GM12875 (cell line): ENCODE data around the gene TPH1.

Experiments used
- H3K4me3 ChIP-seq: one replicate; pipeline ENCODE4 v1.5.1; 2011; ENCODE audit warnings: low read depth, low read length, control low read depth
- CTCF ChIP-seq: IDR thresholded peaks from 2 replicates; pipeline ENCODE4 v1.5.1; 2011; ENCODE audit warnings: low read depth, mild to moderate bottlenecking, control low read depth, inconsistent platforms, low read length, moderate library complexity, borderline replicate concordance; ENCODE audit not compliant: insufficient read depth

The TPH1 gene

GRCh38 chr11:18027475-18027874 is 18.6 kb downstream of the TPH1 start:
- TF ChIP-seq CTCF: no peak
- H3K4me3 ChIP-seq: no peak overlapping the region

- TF ChIP-seq CTCF: no peak
- no peak overlapping the region for H3K4me3 ChIP-seq
Observed at GRCh38 chr11:18022419-18022818, 23.6 kb downstream of the TPH1 start.

DNA sequence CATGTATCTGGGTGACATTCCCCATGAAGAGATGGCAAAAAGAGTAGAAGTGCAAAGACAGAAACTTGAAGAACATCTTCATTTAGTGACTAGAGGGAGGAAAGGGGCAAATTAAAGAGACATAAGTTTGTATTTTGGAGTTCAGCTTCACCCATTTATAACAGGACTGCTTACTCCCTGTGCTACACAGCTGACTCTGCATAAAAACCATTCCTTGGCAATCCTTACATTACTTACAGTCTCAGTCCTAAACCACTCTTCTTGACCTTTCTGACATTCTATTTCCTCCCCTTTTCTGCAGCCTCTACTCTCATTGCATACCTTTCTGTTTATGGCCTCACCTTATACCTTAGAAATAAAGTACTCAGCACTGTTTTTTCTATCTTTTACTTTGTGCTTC is 26.4 kb downstream of the TPH1 start:
- no peak overlapping the region for H3K4me3 ChIP-seq
- TF ChIP-seq CTCF: no peak

DNA sequence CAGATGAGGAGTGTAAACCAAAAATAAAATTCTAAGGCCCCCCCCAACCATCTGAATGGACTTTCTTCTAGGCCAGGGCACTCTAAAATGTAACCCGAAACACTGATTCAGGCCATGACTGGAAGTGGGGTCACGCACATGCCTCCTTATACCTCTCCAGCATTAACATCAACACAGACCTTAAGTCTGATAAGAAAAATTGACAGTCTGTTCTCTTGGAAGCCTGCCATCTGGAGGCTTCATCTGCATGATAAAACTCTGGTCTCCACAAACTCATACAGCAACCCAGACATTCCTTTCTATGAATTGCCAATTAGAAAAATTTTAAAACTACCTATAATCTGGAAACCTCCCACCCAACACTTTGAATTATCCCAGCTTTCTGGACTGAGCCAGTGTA is 29.3 kb downstream of the TPH1 start:
- no peak for TF ChIP-seq CTCF
- no peak overlapping the region for H3K4me3 ChIP-seq

DNA sequence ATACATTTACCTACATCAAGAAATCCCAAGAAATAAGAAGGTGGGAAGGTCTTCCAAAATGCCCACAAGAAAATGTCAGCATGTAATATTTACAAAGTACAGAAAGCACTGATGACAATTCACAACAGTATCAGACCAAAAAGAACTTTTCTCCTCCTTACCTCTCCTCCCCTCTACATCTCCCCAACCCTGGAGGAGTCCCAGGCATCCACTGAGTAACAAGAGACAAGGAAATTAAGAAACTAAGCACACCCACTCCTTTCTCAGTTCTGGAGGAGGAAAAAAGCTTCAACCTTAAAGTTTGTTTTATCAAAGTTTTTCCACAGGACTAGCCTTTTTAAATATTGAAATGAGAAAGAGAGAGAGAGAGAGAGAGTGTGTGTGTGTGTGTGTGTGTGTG is 31.2 kb downstream of the TPH1 start:
- no peak overlapping the region for H3K4me3 ChIP-seq
- TF ChIP-seq CTCF: no peak

GRCh38 chr11:18013790-18014507 is 32.1 kb downstream of the TPH1 start:
- TF ChIP-seq CTCF: no peak
- peak overlapping the region; percentile 87 for H3K4me3 ChIP-seq
